22Rv1 (cell line): Measurements from ENCODE around the gene TMIGD3.

Source experiments
- H3K27ac ChIP-seq: fragments of 450-650 bp; 2 replicates; pipeline ENCODE4 v1.5.1; 2017
- CTCF ChIP-seq: fragments of 450-650 bp; IDR thresholded peaks from 2 replicates; pipeline ENCODE4 v1.5.1; 2017; ENCODE audit warnings: mild to moderate bottlenecking
- ZFX ChIP-seq: fragments of 450-650 bp; IDR thresholded peaks from 2 replicates; pipeline ENCODE4 v1.6.1; 2017; ENCODE audit warnings: antibody characterized with exemption, borderline replicate concordance

Gene TMIGD3

DNA sequence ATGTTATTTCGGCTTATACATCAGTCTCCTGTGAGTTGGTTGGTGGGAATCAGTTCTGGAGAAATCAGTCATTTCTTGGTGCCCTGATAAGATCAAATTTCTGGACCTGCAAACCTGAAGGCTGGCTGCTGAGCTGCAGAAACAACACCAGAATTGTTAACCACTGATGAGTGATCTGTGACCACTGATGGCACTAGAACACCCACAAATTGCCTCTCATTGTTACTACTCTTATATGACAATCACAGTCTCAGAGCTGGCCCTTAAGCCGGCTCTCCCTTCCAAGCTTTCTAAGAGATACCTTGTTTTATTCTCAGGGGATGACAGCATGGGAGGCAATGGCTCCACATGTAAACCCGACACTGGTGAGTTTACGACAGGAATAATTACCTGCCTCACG is 27.7 kb downstream of the TMIGD3 start:
- no peak for TF ChIP-seq CTCF
- TF ChIP-seq ZFX, result no peak
- H3K27ac ChIP-seq, result no peak overlapping the region

GRCh38 chr1:111474521-111474920 is 28.9 kb downstream of the TMIGD3 start:
- H3K27ac ChIP-seq, result no peak overlapping the region
- no peak for TF ChIP-seq ZFX
- TF ChIP-seq CTCF, result no peak

GRCh38 chr1:111474106-111474505 is 29.3 kb downstream of the TMIGD3 start:
- no peak for TF ChIP-seq ZFX
- no peak for TF ChIP-seq CTCF
- no peak overlapping the region for H3K27ac ChIP-seq

GRCh38 chr1:111471538-111471937 is 31.9 kb downstream of the TMIGD3 start:
- no peak for TF ChIP-seq ZFX
- TF ChIP-seq CTCF, result no peak
- no peak overlapping the region for H3K27ac ChIP-seq

DNA sequence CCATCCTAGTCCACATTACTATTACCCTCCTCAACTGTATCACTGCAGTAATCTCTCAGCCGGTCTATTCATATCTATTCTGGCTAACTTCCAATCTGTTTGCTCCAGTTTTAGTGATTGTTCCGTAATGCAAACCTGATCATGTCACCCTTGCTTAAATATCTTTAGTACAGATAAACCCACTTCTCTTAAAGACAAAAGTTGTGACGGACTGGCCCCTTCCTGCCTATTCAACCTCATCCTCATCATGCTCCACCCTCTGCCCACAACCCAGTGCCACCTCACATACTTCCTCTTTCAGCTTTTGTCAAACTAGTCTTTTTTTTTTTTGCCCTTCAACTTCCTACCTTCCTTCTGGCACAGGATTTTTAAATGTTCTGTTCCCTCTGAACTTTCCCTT is 32.4 kb downstream of the TMIGD3 start:
- no peak overlapping the region for H3K27ac ChIP-seq
- TF ChIP-seq ZFX (no peak), CTCF (no peak)

- TF ChIP-seq CTCF, result no peak
- TF ChIP-seq ZFX, result no peak
- no peak overlapping the region for H3K27ac ChIP-seq
Observed at GRCh38 chr1:111470596-111470995, 32.8 kb downstream of the TMIGD3 start.

DNA sequence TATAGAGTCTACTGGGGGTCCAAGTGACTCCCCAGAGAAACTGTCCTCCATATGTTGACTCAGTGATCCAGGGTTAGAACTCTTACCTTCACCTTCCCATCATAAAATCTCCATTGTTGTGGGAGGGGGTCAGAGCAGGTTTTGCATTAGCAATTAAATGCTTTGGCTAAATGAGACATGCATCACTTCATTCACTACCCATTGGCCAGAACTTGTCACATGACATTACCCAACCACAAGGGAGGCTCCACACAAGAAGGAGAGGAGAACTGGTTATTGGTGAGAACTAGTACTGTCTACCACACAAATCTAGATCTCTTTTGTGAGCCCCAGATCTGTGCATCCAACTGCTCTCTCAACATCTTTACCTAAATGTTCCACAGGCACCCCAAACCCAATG is 33.9 kb downstream of the TMIGD3 start:
- TF ChIP-seq CTCF, result no peak
- no peak for TF ChIP-seq ZFX
- H3K27ac ChIP-seq, result no peak overlapping the region
